ENCODE results near the gene ITSN1.

DNA sequence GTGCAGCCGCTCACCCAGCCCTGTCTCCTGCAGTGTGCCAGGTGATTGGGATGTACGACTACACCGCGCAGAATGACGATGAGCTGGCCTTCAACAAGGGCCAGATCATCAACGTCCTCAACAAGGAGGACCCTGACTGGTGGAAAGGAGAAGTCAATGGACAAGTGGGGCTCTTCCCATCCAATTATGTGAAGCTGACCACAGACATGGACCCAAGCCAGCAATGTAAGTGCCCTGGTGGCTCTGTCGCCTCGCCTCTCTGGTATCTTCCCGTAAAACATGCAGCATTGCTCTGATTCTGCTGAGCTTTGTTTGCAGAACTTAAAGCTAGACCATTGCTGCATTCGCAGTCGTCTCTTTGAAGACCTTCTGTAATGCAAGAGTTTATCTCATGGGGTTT is 194.1 kb downstream of the ITSN1 start:
- TF ChIP-seq, protein P1, sequence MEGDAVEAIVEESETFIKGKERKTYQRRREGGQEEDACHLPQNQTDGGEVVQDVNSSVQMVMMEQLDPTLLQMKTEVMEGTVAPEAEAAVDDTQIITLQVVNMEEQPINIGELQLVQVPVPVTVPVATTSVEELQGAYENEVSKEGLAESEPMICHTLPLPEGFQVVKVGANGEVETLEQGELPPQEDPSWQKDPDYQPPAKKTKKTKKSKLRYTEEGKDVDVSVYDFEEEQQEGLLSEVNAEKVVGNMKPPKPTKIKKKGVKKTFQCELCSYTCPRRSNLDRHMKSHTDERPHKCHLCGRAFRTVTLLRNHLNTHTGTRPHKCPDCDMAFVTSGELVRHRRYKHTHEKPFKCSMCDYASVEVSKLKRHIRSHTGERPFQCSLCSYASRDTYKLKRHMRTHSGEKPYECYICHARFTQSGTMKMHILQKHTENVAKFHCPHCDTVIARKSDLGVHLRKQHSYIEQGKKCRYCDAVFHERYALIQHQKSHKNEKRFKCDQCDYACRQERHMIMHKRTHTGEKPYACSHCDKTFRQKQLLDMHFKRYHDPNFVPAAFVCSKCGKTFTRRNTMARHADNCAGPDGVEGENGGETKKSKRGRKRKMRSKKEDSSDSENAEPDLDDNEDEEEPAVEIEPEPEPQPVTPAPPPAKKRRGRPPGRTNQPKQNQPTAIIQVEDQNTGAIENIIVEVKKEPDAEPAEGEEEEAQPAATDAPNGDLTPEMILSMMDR (IDR thresholded peaks at IDR 0.05; ENCODE audit: low read depth, low read length, poor library complexity, severe bottlenecking), result no peak
- no peak for TF ChIP-seq EZH2phosphoT487 (IDR thresholded peaks at IDR 0.05; ENCODE audit: borderline replicate concordance, low read length)

Data from DOHH2 (cell line).